Stimulated activated CD4-positive, alpha-beta T cell treated with anti-CD3 and anti-CD28 coated beads, TNF-alpha, amount 100 ng/mL, for 24 hours (primary cell): ENCODE data around the gene DNMT1.
"Not testable (repeated sequence)": the region's sequence is repeated elsewhere in the genome, so short reads cannot be mapped to it uniquely, and the experiment has no call there.

Experiments used
- DNase-seq, 3 experiments: peaks; one replicate each; pipeline ENCODE4 v3.0.0-alpha.2; 2020; ENCODE audit warnings: low read depth in 3 of 3

DNMT1 gene

DNA sequence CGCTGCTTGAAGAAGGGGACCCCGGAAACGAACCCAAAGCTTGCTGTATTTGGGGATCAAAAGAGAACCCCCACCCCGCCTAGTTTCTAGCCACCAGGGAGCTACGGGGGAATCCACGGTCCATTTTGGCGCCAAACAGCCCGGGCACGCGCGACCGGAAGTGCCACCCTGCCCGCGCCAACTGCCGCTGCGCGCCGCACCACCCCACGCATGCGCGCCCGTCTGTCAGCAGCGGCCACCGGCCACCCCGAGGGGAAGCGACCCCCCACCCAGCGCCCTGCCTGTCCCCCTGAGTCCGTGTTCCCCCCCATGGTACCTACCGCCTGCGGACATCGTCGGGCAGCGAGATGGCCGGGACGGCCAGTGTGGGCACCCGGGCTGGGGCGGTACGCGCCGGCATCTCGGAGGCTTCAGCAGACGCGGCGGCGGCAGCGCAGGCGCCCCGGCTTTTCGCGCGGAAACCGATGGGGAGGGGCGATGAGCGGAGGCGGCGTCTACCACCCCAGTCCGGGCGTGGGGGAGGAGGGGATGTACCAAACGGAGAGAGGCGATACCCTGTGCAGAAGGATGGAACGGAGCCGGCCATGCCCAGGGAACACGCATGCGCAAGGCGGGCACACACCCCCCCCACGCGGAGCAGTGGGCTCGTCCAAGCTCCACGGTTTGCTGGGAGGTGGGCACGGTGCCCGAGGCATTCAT is at the start of gene DNMT1:
TSS of gene DNMT1 (minus strand) at position 454 of the 699 bp plus-strand sequence. CDS start at position 400, 54 bp downstream.
- peak; percentile 97 to 99 (median 97) for DNase-seq

DNA sequence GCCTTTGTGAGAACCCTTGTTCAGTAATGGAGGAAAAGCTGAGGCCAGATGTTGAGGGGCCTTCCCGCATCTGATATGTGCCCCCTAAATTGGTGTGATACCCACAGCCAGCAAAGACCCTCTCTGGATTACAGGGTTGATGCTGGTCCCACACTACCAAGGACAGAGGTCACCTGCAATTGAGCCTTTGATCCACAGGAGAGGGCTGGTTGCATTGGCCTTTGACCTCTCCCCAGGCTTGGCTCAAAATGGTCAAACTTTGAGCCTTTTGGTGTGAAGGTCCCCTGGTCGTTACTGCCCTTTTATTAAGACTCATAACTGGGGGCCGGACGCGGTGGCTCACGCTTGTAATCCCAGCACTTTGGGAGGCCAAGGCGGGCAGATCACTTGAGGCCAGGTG is 48.9 kb upstream of the DNMT1 start:
- DNase-seq = no peak

DNA sequence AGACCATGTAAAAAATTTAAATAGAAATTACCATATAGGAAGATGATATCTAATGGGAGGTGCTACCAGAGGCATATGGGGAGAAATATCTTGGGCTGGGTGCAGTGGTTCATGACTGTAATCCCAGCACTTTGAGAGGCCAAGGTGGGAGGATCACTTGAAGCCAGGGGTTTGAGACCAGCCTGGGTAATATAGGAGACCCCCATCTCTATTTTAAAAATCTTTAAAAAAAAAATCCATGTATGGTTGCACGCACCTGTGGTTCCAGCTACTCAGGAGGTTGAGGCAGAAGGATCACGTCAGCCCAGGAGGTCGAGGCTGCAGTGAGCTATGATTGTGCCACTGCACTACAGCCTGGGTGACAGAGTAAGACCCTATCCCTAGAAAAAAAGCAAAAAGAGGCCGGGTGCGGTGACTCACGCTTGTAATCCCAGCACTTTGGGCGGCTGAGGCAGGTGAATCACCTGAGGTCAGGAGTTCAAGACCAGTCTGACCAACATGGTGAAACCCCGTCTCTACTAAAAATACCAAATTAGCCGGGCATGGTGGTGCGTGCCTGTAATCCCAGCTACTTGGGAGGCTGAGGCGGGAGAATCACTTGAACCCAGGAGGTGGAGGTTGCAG is 47.2 kb upstream of the DNMT1 start:
- not testable (repeated sequence) for DNase-seq

DNA sequence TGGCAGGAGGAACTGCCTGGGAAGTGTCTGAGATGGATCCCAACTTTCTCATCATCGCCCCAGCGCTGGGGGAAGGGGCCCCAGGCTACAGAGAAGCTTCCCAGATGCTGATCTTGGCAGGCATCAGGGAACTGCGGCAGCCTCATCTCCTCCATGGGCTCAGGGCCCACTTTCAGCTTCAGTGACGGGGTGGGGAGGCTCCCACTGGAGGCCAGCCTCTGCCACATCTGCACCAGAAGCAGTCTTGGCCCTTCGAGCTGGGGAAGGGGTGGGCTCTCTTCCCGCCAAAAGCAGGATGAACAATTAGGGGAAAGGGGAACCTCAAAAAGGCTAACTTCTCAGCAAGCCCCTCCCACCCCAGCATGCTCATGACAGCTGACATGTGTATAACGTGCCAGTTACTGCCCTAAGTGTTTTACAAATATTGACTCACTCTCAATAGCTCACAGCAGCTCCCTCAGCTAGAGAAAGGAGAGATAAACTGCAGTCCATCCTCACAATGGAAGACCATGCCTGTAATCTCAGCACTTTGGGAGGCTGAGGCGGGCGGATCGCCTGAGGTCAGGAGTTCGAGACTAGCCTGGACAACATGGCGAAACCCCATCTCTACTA is 43.5 kb upstream of the DNMT1 start:
- no peak for DNase-seq

DNA sequence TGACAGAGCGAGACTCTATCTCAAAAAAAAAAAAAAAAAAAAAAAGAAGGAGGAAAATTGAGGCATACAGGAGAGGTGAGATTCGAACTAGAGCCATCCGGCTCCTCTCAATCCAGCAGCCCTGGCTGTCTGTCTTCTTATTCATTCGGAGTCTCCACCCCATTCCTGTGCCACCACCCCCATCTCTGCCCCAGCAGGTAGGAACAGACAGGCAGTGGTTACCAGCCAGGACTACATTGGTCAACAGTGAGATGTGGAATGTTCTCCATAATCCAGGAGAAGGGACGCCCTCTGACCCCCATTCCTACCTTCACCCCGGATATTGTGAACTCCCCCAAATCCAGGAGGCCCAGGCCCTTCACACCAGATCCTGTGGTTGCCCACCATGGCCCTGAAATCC is 42.9 kb upstream of the DNMT1 start:
- DNase-seq = no peak

DNA sequence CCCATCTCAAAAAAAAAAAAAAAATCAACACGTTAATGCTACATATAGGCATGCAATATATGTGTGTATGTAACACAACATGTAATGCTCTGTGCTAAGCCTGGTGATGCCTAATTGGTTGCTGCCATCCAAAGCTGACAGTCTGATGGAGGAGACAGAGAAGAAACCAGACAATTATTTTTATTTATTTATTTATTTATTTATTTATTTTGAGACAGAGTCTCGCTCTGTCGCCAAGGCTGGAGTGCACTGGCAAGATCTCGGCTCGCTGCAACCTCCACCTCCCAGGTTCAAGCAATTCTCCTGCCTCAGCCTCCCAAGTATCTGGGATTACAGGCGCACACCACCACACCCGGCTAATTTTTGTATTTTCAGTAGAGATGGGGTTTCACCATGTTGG is 40.7 kb upstream of the DNMT1 start:
- DNase-seq = not testable (repeated sequence)

DNA sequence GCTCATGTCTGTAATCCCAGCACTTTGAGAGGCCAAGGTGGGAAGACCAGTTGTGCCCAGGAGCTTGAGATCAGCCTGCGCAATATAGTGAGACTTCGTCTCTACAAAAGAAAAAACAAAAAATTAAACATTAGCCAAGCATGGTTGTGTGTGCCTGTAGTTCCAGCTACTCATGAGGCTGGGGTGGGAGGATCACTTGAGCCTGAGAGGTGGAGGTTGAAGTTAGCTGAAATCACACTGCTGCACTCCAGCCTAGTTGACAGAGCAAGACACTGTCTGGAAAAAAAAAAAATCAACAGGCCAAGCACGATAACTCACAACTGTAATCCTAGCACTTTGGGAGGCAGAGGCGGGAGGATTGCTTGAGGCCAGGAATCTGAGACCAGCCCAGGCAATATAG is 40.2 kb upstream of the DNMT1 start:
- no peak for DNase-seq

DNA sequence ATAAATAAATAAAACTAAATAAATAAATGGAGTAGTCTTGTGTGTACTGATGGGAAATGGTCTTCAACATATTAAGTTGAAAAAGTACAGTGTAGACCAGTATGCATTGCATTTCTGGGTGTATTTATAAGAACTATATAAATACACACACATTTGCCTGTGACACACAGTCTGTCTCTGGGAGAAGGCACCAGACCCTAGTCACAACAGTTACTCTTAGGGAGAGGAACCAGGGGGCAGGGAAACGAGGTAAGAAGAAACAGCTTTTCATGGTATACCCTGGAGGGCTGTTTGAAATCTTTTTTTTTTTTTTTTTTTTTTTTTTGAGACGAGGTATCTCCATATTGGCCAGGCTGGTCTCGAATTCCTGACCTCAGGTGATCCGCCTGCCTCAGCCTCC is 39.2 kb upstream of the DNMT1 start:
- no peak for DNase-seq

DNA sequence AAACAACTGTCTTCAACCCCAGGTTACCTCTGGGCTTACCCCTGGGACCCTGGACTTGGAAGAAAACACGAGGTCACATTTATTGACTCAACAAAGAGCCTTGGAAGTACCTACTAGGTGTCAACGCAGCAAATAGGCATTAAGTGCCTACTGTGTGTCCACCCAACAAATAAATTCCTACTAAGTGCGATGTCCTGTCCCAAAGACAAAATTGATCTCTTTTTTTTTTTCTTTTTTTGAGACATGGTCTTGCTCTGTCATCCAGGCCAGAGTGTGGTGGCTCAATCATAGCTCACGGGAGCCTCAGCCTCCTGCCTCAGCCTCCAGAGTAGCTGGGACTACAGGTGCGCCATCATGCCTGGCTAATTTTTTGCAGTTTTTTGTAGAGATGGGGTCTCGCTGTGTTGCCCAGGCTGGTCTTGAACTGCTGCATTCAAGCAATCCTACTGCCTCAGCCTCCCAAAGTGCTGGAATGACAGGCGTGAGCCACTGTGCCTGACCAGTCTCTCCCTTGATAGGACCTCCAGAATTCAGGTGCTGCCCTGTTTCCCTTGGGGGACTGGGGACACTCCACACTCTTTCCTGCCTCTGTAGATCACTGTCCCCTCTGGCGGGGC is 37.0 kb upstream of the DNMT1 start:
- DNase-seq = no peak

DNA sequence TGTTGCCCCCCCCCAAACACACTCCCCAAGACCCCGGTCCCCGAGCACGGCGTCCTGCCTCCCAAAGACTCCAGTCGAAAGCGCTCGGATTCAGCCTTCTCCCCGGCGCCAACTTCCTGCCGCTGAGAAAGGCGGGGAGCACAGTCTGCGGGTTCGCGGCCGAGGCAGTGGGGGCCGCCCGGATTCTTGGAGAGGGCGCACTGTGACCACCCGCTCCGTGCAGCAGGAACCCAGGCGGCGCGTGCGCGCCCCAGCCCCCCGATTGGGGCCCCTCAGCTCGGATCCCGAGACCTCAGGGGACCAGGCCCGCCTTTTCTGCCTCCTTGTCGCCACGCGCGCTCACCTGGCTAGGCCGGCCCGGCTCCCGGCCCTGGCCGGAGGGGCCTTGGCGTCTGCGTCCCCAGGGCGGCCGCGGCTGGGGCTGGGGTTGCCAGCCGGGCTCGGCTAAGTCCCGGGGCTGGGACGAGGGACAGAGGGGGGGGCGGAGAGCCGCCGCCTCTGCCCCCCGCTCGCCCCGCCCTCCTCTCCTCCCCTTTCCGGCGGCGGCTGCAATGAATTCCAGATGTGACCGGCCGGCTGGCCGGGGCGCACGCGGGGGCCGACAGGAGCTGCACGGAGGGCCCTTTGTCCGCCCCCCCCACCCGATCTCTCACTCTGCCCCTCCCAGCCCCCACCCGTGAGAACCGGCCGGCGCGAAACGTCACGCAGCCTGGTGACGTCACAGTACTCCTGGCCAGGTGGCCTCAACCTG is 36.3 kb upstream of the DNMT1 start, which contains the start of gene S1PR2:
TSS of gene S1PR2 (minus strand) at position 471 of the 751 bp plus-strand sequence. CDS start 6,426 bp downstream, outside the sequence.
- peak; percentile 28 to 69 (median 48) for DNase-seq

DNA sequence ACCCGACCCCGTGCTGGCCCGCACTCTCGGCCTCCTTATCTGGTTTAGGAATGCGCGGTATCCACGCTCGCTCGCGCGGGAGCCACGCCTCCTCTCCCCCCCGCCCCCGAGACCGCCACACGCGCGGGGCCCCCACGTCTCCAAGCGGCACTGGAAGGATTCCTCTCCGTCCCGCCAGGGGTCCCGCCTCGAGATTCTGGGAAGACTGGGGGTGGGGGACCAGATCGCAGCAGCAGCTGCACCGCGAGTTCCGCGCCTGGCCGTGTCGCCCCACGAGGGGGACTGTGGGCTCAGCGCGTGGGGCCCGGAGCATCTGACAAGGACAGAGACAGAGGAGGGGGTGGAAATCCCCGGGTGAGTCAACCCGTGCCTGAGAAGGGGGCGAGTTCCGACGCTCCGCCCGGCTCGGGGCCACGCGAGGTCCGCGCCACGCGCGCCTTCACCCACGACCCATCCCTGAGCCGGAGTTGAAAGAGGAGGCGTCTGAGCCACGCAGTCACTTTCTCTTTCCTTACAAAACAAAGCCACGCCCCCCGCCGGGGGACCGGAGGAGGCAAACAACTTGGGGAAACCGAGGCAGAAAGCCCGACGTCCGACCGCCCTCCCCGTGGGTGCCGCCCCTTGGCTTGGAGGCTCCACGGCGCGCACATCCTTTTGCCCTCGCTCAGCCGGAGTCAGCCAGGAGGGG is 35.6 kb upstream of the DNMT1 start:
- DNase-seq = peak; percentile 25 to 60 (median 51)

DNA sequence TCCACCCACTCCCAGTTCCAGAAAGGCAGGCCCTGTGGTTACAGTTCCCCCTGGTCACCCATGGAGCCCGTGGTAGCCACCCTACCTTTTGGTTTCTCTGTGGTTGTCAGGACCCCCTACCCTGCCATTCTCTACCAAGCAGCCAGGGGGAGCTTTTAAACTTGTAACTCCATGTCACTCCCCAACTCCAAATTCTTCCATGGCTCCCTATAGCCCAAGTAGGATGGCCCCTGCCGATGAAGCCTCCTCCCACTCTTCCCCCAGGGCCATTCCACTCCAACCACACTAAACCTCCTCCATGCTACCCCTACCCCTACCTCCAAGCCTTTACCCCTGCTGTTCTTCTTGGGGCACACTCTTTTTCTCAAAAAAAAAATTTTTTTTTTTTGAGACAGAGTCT is 34.2 kb upstream of the DNMT1 start:
- no peak for DNase-seq

DNA sequence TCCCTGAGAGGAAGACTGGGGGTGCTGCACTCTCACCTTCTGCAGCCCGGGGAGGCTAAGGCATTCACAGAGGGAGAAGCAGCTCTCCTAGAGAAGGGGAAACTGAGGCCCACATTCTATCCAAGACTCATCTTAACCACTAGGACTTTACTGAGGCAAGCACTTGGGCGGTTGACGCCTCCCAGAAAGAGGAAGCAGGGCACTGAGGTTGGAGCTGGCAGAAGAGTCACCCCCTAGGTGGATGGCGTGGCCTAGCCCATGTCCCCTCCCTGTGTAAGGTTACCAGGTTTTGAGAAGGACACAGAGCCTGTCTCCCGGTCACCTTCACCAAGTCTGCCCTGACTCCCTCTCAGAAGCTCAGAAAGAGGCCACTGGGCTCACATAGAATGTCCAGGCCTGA is 33.6 kb upstream of the DNMT1 start:
- DNase-seq = no peak

DNA sequence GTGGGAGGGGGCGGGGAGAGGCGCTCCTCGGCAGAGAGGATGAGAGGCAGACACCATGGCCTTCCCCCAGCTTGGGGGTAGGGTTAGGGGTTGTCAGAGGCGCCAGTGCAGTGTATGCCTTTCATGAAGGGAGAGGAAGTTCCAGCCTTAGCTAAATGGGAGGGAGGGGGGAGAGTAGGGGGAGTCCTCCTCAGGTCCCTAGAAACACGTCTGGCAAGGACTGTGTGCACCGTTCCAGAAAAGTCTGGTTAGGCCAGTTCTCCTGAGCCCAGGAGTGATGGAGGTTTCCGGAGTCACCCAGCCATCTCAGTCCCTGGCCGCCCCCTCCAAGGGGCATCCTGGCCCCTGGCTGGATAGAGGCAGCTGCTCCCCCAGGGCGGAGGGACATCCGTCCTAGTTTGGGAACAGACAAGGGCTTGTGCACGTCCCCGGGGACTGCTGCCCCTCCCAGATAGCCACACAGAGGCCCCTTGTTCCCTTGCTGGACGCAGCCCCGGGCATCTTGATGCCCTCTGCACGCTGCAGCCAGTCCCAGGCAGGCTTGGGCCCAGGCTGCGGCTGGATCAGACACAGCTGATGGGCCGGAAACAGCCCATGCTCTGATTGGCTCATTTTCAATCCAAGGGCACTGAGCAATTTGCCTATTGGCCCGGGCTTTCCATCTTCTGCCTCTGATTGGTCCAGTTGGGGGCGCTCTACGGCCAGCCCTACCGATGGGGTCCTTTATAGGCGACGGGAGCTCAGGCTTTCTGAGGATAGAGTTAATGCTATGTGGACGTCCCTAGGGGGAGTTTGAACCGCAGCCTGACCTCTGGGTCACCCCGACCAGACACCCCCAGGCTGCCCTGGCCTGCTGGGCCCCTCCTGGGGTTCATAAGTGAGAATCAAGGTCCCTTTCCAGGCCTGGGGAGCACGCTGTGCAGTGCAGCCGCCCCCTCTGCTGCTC is 32.5 kb upstream of the DNMT1 start:
- DNase-seq = no peak

DNA sequence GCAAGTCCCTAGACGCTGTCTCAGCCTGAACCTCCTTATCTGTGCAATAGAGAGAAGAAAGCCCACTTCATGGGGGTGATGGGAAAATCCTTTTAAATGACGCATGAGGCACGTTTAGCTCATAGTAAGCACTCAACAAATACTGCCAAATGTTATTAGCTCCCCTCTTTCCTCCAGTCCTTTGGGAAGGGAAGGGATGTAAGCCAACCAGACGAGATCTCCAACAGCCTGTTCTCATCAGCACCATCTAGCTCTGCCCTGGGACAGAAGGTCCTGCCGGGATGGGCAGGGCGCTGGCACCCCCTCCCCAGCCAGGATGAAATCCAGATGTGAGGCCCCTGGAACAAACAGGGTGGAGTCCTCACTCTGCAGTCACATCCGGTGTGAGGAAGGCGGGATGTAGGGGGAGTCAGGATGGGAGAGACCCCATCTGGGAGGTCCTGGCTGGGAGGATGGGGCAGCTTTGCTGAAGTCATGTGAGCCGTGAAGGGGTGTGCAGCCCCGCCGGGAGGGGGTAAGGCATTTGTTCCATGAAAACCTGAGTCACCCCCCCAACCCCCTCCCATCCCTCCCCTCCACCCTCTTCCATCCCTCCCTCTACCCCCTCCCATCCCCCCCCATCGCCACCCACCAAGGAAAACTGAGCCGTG is 31.7 kb upstream of the DNMT1 start:
- DNase-seq = no peak

DNA sequence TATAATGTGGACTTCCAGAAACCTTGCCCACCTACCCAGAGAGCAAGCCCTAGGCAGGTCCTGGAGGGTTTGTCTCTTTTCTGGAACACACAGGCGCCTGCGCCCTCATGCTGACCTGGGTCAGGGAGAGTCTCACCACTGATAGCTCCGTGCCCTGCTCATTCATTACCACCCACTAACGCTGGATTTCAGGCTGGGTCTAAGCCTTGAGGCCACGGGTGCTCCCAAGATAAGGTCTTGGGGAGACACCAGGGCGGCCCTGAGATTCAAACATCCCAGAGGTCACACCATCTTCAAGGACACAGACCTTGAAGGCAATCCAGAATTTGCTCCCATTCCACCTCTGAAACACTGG is 31.2 kb upstream of the DNMT1 start:
- no peak for DNase-seq

DNA sequence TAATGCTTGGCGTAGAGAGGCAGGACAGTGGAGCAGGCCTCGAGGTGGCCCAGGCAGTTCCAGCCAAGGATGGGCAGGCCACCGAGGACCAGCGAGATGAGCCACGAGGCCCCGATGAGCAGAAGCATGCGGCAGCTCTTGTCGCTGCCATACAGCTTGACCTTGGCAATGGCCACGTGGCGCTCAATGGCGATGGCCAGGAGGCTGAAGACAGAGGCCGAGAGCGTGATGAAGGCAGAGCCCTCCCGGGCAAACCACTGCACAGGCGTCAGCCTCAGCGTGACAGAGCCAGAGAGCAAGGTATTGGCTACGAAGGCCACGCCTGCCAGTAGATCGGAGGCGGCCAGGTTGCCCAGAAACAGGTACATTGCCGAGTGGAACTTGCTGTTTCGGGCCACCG is 29.6 kb upstream of the DNMT1 start:
- DNase-seq = no peak

DNA sequence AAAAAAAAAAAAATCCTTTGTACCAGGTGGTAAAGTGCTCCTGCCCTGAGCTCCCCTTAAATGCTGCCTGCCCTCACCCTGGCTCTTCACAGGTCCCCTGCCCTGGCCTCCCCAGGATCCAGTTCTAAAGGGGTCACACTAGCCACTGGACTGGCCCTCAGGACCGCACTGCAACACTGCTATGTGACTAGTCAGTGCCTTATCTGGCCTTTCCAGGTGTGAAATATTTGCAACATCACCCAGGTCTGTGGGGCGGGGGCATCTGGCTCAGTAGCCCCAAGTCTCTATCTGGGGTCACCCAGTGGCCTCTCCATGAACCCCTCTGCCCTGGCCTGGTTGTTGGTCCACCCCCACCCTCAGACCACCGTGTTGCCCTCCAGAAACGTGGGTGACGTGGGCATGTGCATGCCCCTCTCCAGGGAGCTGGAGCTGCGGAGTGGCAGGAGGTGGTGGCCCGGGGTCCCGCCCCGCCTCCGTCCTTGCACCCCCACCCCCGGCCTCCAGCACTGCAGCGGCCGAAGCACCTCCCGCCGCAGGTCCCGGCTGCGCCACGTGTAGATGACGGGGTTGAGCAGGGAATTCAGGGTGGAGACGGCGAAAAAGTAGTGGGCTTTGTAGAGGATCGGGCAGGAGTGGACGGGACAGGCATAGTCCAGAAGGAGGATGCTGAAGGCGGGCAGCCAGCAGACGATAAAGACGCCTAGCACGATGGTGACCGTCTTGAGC is 28.9 kb upstream of the DNMT1 start:
- no peak for DNase-seq
